Brain microvascular endothelial cell (primary cell): ENCODE measurements around the gene LRRC45.
"Not testable (repeated sequence)": the region's sequence is repeated elsewhere in the genome, so short reads cannot be mapped to it uniquely, and the experiment has no call there.

Source experiments
- DNase-seq: peaks from one replicate; pipeline ENCODE4 v3.0.0-alpha.2; 2020
- H3K27ac ChIP-seq: fragments of 250-450 bp; sonication (Bioruptor Pico); 2 replicates; pipeline ENCODE4 v1.5.1; 2020; ENCODE audit warnings: mild to moderate bottlenecking, moderate library complexity
- H3K27me3 ChIP-seq: fragments of 250-450 bp; sonication (Bioruptor Pico); replicated peaks from 2 replicates; pipeline ENCODE4 v1.5.1; 2020; ENCODE audit warnings: mild to moderate bottlenecking
- H3K36me3 ChIP-seq: fragments of 250-450 bp; sonication (Bioruptor Pico); replicated peaks from 2 replicates; pipeline ENCODE4 v1.5.1; 2020; ENCODE audit warnings: mild to moderate bottlenecking
- H3K4me3 ChIP-seq: 2 replicates; pipeline ENCODE4 v1.5.1; 2011; ENCODE audit warnings: low read depth, mild to moderate bottlenecking, control low read depth, low read length, moderate library complexity
- CTCF ChIP-seq: IDR thresholded peaks from 2 replicates; pipeline ENCODE4 v1.5.1; 2011; ENCODE audit warnings: low read depth, mild to moderate bottlenecking, moderate library complexity, low read length, control low read depth, inconsistent platforms; ENCODE audit errors: missing control alignments
- in situ Hi-C: cut with HindIII; loops from 2 replicates; pipeline ENCODE4 v1.10.0; 2017; ENCODE audit warnings: low sequenced_read_pairs, low pct_ligation_motif_present

Gene LRRC45

GRCh38 chr17:81980122-81980521 is 43.0 kb upstream of the LRRC45 start:
- Histone ChIP-seq H3K27me3 (no peaks in the 10 kb centered on the region), H3K36me3 (peaks cover 6% of the 10 kb centered on the region), H3K27ac (no peak overlapping the region), H3K4me3 (no peak overlapping the region)
- no peak for DNase-seq
- TF ChIP-seq CTCF: no peak
- in situ Hi-C loops: no loop called here

GRCh38 chr17:81980707-81981343 is 42.3 kb upstream of the LRRC45 start:
- TF ChIP-seq CTCF: no peak
- Histone ChIP-seq H3K27me3 (no peaks in the 10 kb centered on the region), H3K27ac (no peak overlapping the region), H3K4me3 (no peak overlapping the region), H3K36me3 (peaks cover 11% of the 10 kb centered on the region)
- in situ Hi-C loops: no loop called here
- DNase-seq: no peak

GRCh38 chr17:81981511-81981910 is 41.6 kb upstream of the LRRC45 start:
- H3K27me3 ChIP-seq, in situ Hi-C loops, H3K4me3 ChIP-seq, DNase-seq, H3K27ac ChIP-seq: not testable (repeated sequence)
- H3K36me3 ChIP-seq: peaks cover 13% of the 10 kb centered on the region

- Histone ChIP-seq H3K27ac (no peak overlapping the region), H3K4me3 (no peak overlapping the region), H3K27me3 (no peaks in the 10 kb centered on the region), H3K36me3 (peaks cover 13% of the 10 kb centered on the region)
- DNase-seq: no peak
- in situ Hi-C loops: no loop called here
- no peak for TF ChIP-seq CTCF
These were observed 40.0 kb upstream of the LRRC45 start for GRCh38 chr17:81983011-81983638.

- in situ Hi-C loops: no loop called here
- TF ChIP-seq CTCF: no peak
- Histone ChIP-seq H3K4me3 (no peak overlapping the region), H3K36me3 (peaks cover 13% of the 10 kb centered on the region), H3K27me3 (no peaks in the 10 kb centered on the region), H3K27ac (no peak overlapping the region)
- no peak for DNase-seq
These were observed 39.3 kb upstream of the LRRC45 start for GRCh38 chr17:81983639-81984373.

- DNase-seq: no peak
- no peak for TF ChIP-seq CTCF
- no peak overlapping the region for H3K4me3 ChIP-seq
- peaks cover 13% of the 10 kb centered on the region for H3K36me3 ChIP-seq
- H3K27ac ChIP-seq: no peak overlapping the region
- H3K27me3 ChIP-seq: no peaks in the 10 kb centered on the region
- in situ Hi-C loops: no loop called here
These were observed 38.2 kb upstream of the LRRC45 start for GRCh38 chr17:81984773-81985410.
